ENCODE results near the gene ATRAID. TPM values are rescaled to one million over a fixed set of nuclear protein-coding genes. Genes with fewer than 3 reads are reported as not detected.

ATRAID gene
- total RNA-seq, 2 experiments from 2014 or later = 69.9 to 83.4 TPM

DNA sequence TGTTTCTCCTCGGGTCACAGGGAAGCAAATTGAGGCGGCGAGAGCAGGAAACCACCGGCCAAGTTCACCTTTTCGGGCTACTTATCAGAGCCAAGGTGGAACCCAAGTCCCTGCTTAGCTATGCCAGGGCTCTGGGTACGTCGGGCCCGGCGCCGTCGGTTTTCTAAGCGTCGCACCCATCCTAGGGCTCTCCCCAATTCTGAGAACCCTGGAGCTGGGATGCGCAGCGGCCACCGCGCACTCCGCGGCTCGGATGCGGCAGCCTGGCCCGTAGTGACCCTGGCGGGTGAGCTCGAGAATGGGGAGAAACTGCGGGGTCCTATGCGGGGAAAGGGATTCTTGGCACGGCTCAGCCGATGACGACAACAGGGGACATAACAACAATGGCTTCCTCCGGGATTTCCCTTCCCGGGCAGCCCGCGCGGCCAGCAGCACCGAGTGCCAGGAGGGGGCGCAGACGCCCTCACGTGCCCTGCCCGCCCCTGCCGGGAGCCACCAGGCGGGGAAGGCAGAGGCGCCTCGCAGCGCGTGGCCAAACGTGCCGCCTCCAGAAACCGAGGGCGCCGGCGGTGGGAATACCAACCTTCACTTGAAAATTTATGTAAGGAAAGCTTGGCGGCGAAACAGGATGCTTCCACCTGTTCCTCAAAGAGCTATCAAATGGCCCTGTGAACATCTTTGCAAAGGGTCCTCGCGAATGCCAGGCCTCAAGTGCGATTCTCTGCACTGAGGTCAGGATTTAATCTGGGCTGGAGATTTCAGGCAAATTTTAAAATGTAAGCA, 53.1 kb downstream of the ATRAID start:
- ATAC-seq = peak; percentile 67

DNA sequence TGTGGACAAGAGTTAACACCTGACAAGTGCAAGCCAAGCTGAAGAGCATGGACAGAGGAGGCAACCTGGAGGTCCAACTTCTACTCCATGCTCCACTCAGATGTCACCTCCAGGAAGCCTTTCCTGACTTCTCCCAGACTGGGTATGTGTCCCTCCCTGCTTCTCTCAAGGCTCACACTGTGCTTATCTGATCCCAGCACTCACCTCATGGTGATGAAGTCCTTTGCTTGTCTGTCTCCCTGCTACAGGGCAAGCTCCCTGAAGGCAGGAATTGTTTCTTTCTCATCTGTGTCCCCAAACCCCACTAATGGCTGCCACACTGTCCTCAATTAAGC, 53.7 kb downstream of the ATRAID start:
- Mint-ChIP-seq H3K36me3 (ENCODE audit: low read depth) (no peaks in the 10 kb centered on the region), H3K27ac (no peak overlapping the region), H3K4me1 (peaks cover 23% of the 10 kb centered on the region), H3K27me3 (peaks cover 35% of the 10 kb centered on the region), H3K9me3 (ENCODE audit: low read depth) (no peaks in the 10 kb centered on the region), H3K4me3 (no peak overlapping the region)
- intact Hi-C loops (cut with DNase I, micrococcal nuclease) = no loop called here
- ATAC-seq (no peak), DNase-seq (no peak)
- CTCF ChIA-PET = interaction anchor here (0.6 to 6.3 kb wide), 9 partner anchors 10 to 253 kb away, joined by 3 to 82 read pairs (median 4); partner anchors contain the start of genes DNAJC5G and TRIM54
- POLR2A ChIA-PET = no interaction called here

More for the DNA sequence above, 53.1 kb downstream of the ATRAID start:
- H3K4me1 Mint-ChIP-seq = peaks cover 23% of the 10 kb centered on the region
- intact Hi-C loops (cut with DNase I, micrococcal nuclease) = loop anchor here (5.0 kb wide), 2 partner anchors 42 to 418 kb away; partner anchors contain the start of genes DPYSL5 (in 1 of the 2) and UCN (in 1 of the 2)
- ChIA-PET POLR2A (interaction anchor here (0.6 kb wide), 2 partner anchors 48 to 56 kb away, joined by 3 read pairs; partner anchors contain the start of gene CAD), CTCF (interaction anchor here (0.6 to 6.3 kb wide), 11 partner anchors 8 to 252 kb away, joined by 3 to 82 read pairs (median 4); partner anchors contain the start of genes DNAJC5G and TRIM54)
- H3K9me3 Mint-ChIP-seq (ENCODE audit: low read depth) = no peaks in the 10 kb centered on the region
- no peaks in the 10 kb centered on the region for H3K36me3 Mint-ChIP-seq (ENCODE audit: low read depth)
- peak overlapping the region; percentile 53 for H3K4me3 Mint-ChIP-seq
- peak; percentile 80 for DNase-seq
- H3K27ac Mint-ChIP-seq = no peak overlapping the region
- peaks cover 41% of the 10 kb centered on the region for H3K27me3 Mint-ChIP-seq

Other genes starting within 250 kb of the ATRAID start
- gene MAPRE3, start 241.4 kb upstream of the ATRAID start, total RNA-seq = 1 to 10 TPM; 3.2 to 4.1 TPM
- 10 to 100 TPM; 54.1 to 69.1 TPM for gene TMEM214, start 179.1 kb upstream of the ATRAID start, total RNA-seq
- gene AGBL5, start 160.4 kb upstream of the ATRAID start, total RNA-seq = 10 to 100 TPM; 12.5 to 14.5 TPM
- 100 to 1,000 TPM; 305 to 406 TPM for gene OST4, start 140.4 kb upstream of the ATRAID start, total RNA-seq
- under 1 TPM; 0.40 to 0.46 TPM for gene EMILIN1, start 133.4 kb upstream of the ATRAID start, total RNA-seq
- gene KHK, start 125.3 kb upstream of the ATRAID start, total RNA-seq = 10 to 100 TPM; 10.6 to 12.7 TPM
- 1 to 10 TPM; 6.4 to 7.0 TPM for gene CGREF1, start 92.9 kb upstream of the ATRAID start, total RNA-seq
- gene ABHD1, start 88.2 kb upstream of the ATRAID start, total RNA-seq = under 1 TPM; 0.39 to 0.65 TPM
- gene PREB, start 77.4 kb upstream of the ATRAID start, total RNA-seq = 10 to 100 TPM; 59.7 to 59.9 TPM
- gene PRR30, start 72.6 kb upstream of the ATRAID start, total RNA-seq = not detected
- gene TCF23, start 63.0 kb upstream of the ATRAID start, total RNA-seq = under 1 TPM in 1 of 2 experiments, not detected in 1; 0.02 TPM
- gene SLC5A6, start 227 bp downstream of the ATRAID start, total RNA-seq = 10 to 100 TPM; 27.3 to 34.9 TPM
- gene CAD, start 5.3 kb downstream of the ATRAID start, total RNA-seq = 100 to 1,000 TPM; 107 to 147 TPM
- gene SLC30A3, start 51.0 kb downstream of the ATRAID start, total RNA-seq = under 1 TPM; 0.53 to 0.86 TPM
- gene DNAJC5G, start 63.4 kb downstream of the ATRAID start, total RNA-seq = not detected
- gene TRIM54, start 70.4 kb downstream of the ATRAID start, total RNA-seq = under 1 TPM; 0.09 to 0.11 TPM
- 1 to 10 TPM; 1.4 to 1.5 TPM for gene UCN, start 96.4 kb downstream of the ATRAID start, total RNA-seq
- 100 to 1,000 TPM in 1 of 2 experiments, 10 to 100 TPM in 1; 93.4 to 103 TPM for gene MPV17, start 111.1 kb downstream of the ATRAID start, total RNA-seq
- gene GTF3C2, start 144.7 kb downstream of the ATRAID start, total RNA-seq = 10 to 100 TPM; 60.3 to 70.2 TPM
- 10 to 100 TPM; 31.0 to 39.2 TPM for gene EIF2B4, start 158.3 kb downstream of the ATRAID start, total RNA-seq
- 10 to 100 TPM; 63.9 to 82.1 TPM for gene SNX17, start 158.6 kb downstream of the ATRAID start, total RNA-seq
- 10 to 100 TPM in 1 of 2 experiments, 1 to 10 TPM in 1; 7.7 to 10.5 TPM for gene ZNF513, start 168.7 kb downstream of the ATRAID start, total RNA-seq
- 100 to 1,000 TPM; 115 to 121 TPM for gene PPM1G, start 197.6 kb downstream of the ATRAID start, total RNA-seq
- 10 to 100 TPM; 74.3 to 74.4 TPM for gene NRBP1, start 216.6 kb downstream of the ATRAID start, total RNA-seq
- 1 to 10 TPM; 4.7 to 5.9 TPM for gene KRTCAP3, start 230.3 kb downstream of the ATRAID start, total RNA-seq

Data from activated CD4-positive, alpha-beta T cell treated with anti-CD3 and anti-CD28 coated beads for 36 hours (primary cell).